OCI-LY3 (cell line): ENCODE measurements around the gene MAD1L1.

Source experiments
- EZH2phosphoT487 ChIP-seq: fragments of 200-600 bp; shearing (Covaris generic); IDR thresholded peaks from 2 replicates; pipeline ENCODE4 v1.6.1; 2018; ENCODE audit warnings: antibody characterized with exemption, mixed run types, low read depth
- TF ChIP-seq, protein P1 (sequence below): fragments of 200-600, 300-600 bp; sonication (generic); IDR thresholded peaks from 2 replicates; pipeline ENCODE4 v1.5.1; 2014; ENCODE audit warnings: antibody characterized with exemption, low read length, low read depth

DNA sequence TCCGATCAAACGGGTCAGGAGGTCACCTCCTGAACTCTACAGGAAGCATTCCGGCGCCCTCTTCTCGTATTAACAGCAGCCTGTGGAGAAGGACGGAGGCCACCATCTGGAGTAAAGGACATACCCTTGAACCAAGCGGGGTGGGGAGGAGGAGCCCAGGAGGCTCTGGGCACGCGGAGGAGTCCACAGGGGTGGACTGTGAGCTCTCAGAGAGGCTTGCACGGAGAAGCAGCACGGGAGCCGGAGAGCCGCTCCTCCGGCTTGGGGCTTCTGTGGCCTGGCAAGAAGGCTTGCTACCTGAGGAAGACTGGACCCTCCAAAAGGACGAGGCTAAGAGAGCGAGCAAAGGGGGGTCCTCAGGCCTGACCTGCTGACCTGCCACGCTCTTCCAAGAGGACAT is 77.9 kb downstream of the MAD1L1 start:
- TF ChIP-seq, protein P1, sequence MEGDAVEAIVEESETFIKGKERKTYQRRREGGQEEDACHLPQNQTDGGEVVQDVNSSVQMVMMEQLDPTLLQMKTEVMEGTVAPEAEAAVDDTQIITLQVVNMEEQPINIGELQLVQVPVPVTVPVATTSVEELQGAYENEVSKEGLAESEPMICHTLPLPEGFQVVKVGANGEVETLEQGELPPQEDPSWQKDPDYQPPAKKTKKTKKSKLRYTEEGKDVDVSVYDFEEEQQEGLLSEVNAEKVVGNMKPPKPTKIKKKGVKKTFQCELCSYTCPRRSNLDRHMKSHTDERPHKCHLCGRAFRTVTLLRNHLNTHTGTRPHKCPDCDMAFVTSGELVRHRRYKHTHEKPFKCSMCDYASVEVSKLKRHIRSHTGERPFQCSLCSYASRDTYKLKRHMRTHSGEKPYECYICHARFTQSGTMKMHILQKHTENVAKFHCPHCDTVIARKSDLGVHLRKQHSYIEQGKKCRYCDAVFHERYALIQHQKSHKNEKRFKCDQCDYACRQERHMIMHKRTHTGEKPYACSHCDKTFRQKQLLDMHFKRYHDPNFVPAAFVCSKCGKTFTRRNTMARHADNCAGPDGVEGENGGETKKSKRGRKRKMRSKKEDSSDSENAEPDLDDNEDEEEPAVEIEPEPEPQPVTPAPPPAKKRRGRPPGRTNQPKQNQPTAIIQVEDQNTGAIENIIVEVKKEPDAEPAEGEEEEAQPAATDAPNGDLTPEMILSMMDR: no peak
- no peak for TF ChIP-seq EZH2phosphoT487
